Occipital lobe (tissue), 2 donors: ENCODE results near the gene GYPB. TPM values are rescaled to one million over a fixed set of nuclear protein-coding genes. Genes with fewer than 3 reads are reported as not detected.
"Not testable (repeated sequence)": the region's sequence is repeated elsewhere in the genome, so short reads cannot be mapped to it uniquely, and the experiment has no call there.

Experiments
- DNase-seq: peaks from one replicate; lab custom pipeline; 2025; lab: John Stamatoyannopoulos, UW
- total RNA-seq: library from RNA; depleted of rRNA; stranded (reverse); fragments of >200 nt; gene quantifications from one replicate; pipeline ENCODE4 v1.2.3, GENCODE V29; 2014

Gene GYPB
- 3.4 TPM for total RNA-seq

DNA sequence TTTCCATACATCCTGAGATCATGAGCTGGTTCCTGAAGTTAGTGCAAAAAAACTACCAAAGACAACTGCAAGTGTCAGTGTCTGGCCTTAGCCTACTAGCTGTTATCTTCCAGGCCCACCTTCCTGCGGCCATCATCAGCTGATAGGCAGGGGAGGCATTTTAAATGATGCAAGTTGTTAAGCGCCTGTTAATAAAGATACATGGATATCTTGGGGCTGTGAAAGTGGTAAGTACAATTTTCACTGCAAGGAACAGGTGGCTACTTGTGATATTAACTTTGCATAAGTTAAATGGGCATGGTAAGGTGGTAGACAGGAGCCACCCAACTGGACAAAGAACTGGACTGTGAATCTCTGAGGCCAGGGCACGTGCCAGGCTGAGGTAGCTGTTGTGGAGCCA lies at the start of gene GYPB:
GYPB (minus strand) TSS at position 104 of the 400 bp plus-strand sequence; CDS start at position 11, 93 bp downstream.
- not testable (repeated sequence) for DNase-seq

DNA sequence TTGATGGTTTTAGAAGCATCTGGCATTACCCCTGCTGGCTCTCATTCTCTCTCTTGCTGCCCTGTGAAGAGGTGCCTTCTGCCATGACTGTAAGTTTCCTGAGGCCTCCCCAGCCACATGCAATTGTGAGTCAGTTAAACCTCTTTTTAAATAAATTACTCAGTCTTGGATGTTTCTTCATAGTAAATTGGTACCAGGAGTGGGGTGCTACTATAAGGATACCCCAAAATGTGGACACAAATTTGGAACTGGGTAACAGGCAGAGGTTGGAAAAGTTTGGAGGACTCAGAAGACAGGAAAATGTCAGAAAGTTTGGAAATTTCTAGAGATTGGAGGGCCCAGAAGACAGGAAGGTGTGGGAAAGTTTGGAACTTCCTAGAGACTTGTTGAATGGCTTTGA lies 42.4 kb upstream of the GYPB start:
- not testable (repeated sequence) for DNase-seq

DNA sequence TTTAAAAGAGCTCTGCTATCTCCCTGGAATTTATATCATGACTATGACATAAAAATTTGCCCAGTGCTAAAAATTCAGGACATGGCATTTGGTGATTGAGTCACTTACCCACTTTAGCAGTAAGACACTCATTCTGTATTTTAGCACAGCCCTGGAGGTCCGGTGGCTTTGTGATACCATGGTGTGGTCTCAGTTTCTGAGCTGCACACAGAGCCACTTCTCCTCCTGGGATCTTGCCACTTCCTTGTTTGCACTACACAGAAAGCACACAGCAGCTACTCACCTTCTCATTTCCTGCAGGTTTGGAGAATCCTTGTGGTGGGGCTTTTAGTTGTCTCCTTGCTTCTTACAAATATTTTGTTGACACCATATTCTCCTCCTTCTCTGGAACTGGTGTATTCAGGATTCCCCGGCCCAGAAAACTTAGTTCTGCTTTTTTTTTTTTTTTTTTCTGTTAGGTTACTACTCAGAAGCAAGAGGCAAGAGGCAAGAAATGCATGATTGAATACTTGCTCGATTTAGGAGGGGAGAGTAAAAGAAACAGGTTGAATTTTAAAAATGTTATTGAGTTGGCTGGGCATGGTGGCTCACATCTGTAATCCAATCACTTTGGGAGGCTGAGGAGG lies 41.2 kb upstream of the GYPB start:
- not testable (repeated sequence) for DNase-seq

DNA sequence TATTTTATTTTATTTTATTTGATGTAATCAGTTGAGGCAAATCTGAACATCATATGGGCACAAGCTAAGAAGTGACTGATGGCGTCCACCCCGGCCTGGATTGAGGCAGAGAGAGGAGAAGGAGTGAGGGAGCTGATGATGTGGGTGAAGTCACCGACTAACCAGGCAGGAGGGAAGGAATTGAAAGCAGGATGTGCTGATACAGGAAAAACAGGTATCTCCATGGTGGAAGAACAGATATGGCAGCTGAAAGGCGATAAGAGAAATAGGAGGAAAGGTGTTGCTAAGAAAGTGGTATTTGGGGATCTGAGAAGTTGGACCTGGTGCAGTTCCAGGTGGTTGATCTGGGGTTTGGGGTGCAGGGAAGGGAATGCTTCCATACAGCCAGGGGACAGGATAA lies 37.6 kb upstream of the GYPB start:
- DNase-seq: no peak

DNA sequence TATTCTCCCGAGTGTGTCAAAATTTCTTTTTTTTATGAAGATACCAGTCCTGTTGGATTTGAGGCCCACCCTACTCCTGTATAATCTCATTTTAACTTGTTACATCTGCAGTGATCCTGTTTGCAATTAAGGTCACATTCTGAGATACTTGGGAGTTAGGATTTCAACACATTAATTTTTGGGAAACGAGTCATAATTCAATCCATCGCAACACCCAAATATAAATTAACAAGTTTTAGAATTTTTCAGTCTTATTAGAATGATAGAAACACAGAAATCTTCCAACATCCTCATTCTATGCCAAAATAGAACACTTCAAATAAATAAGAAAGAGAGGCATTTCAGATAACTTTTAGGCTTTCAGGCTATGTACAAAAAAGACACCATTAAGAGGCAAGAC lies 36.2 kb upstream of the GYPB start:
- not testable (repeated sequence) for DNase-seq

DNA sequence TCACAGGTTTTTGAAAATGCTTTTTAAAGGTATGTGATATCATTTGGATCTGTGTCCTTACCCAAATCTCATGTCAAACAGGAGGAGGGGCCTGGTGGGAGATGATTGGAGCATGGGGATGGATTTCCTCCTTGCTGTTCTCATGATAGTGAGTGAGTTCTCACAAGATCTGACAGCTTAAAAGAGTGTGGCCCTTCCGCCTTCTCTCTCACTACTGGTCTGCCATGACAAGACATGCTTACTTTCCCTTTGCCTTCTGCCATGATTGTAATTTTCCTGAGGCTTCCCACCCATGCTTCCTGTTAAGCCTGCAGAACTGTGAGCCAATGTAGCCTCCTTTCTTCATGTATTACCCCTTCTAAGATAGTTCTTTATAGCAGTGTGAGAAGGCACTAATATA lies 32.3 kb upstream of the GYPB start:
- not testable (repeated sequence) for DNase-seq

GRCh38 chr4:144050631-144051030 lies 31.5 kb upstream of the GYPB start:
- DNase-seq: not testable (repeated sequence)

DNA sequence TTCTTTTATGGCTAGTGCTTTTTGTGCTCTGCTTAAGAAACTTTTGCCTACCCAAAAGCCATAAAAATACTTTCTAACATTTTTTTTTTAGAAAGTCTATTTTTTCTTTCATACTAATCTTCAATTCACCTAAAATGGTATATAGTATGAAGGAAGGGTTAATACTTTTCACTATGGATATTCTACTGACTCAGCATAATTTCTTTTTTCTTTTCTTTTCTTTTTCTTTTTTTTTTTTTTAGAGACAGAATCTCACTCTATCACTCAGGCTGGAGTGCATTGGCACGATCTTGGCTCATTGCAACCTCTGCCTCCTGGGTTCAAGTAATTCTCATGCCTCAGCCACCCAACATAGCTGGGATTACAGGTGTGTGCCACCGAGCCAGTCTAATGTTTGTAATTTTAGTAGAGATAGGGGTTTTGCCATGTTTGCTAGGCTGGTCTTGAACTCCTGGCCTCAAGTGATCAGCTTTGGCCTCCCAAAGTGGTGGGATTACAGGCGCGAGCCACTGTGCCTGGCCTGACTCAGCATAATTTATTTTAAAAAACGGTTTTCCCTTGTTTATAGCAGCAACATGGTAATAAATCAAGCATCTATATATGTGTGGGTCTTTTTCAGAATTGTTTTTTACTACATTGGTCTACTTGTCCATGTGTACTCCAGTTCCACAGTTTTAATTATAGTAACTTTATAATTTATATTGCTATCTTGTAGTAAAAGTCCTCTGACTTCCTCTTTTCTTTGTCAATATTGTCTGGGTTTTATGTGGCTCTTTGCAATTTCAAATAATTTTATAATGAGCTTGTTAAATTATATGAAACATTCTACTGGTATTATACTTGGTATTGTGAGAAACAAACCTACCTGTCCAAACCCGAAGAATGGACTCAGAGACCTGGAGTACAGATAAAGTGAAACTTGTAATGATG lies 30.6 kb upstream of the GYPB start:
- DNase-seq: not testable (repeated sequence)

GRCh38 chr4:144044936-144045335 lies 25.8 kb upstream of the GYPB start:
- not testable (repeated sequence) for DNase-seq

- DNase-seq: not testable (repeated sequence)
These were observed 13.4 kb upstream of the GYPB start for GRCh38 chr4:144032580-144032979.

- DNase-seq: not testable (repeated sequence)
These were observed 12.7 kb upstream of the GYPB start for GRCh38 chr4:144031875-144032274.

DNA sequence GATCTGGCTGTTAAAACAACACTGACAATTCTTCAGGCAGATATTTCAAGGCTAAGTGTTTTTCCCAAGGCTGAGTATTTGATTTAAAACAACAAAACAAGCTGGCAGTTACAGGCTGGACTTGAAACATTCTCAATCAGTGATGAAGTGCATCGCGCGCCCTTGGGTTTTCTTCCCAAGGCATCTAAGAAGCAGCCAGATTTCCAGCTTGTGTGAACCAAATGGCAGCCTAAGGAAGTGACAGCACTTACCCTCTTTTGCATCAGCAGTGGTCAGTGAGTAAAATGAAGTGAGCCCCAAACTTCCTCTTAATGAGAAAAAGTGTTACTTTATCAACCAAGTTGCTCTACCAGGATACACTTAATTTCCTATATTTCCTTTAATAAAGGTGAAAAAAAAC lies 12.2 kb upstream of the GYPB start:
- DNase-seq: not testable (repeated sequence)

DNA sequence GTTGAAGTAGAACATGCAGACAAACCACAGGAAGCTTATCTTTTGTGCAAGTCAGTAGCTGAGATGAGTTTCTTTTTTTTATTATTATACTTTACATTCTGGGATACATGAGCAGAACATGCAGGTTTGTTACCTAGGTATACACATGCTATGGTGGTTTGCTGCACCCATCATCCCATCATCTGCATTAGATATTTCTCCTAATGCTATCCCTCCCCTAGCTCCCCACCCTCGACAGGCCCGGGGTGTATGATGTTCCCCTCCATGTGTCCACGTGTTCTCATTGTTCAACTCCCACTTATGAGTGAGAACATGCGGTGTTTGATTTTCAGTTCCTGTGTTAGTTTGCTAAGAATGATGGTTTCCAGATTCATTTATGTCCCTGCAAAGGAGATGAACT lies 11.5 kb upstream of the GYPB start:
- DNase-seq: not testable (repeated sequence)

DNA sequence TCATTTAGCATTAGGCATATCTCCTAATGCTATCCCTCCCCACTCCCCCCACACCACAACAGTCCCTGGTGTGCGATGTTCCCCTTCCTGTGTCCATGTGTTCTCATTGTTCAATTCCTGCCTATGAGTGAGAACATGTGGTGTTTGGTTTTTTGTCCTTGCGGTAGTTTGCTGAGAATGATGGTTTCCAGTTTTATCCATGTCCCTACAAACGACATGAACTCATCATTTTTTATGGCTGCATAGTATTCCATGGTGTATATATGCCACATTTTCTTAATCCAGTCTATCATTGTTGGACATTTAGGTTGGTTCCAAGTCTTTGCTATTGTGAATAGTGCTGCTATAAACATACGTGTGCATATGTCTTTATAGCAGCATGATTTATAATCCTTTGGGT lies 7.5 kb upstream of the GYPB start:
- not testable (repeated sequence) for DNase-seq

DNA sequence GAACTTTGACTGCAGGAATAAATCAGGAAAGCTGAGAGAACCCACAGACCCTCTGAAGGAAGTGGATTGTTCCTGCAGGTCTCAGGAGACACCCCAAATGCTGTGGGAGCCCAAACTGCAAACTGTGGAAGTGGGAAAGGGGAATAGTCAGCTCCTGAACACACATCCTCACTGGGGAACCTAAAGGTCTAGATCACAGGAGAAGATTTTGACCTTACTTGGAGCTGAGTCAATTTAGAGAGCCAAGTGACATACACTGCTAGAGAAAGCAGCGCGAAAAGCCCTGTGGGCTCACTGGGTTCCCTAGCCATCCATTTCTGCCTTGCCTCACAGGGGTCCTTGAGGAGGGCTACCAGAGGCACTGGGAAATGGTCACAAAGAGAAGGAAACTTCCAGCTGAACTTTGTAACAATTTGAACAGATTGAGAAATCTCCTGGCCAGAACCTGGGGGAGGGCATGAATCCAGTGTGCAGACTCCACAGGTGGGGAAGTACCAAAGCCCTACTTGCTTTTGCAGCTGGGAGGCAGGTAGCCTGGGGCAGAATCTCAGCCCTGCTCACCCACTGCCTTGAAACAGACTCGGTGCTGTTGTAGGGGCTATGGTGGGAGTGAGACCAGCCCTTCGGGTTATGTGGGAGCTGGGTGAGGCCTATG lies 5.3 kb upstream of the GYPB start:
- DNase-seq: not testable (repeated sequence)

DNA sequence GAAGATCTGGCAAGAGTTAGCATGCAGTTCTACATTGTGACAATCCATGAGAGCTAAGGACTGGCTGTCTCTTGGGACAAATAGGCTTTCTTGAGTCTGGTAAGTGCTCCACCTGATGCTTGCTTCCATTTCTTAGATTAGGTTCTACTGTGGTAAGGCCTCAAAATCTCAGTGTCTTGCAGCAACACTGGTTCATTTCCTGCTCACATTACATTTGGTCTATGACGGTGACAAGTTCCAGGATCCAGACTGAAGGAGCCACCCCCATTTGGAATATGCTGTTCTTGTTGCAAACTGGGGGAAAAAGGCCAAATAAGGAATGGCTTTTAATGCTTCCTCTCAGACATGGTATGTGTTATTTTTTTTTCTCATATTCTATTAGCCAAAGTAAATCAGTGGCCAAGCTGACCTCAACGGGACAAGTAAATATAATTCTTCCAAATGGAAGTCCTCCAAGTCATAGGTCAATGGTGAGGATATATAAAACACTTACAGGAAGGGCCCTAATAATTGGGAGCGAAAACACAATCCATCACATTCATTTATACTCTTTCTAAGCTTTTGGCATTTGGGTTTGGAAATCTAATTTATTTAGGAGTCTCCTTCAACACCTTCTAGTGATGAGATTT lies 3.7 kb upstream of the GYPB start:
- DNase-seq: not testable (repeated sequence)

GRCh38 chr4:144021336-144021990 lies 2.3 kb upstream of the GYPB start:
- not testable (repeated sequence) for DNase-seq

GRCh38 chr4:144018223-144019000 lies 768 bp downstream of the GYPB start:
- not testable (repeated sequence) for DNase-seq

DNA sequence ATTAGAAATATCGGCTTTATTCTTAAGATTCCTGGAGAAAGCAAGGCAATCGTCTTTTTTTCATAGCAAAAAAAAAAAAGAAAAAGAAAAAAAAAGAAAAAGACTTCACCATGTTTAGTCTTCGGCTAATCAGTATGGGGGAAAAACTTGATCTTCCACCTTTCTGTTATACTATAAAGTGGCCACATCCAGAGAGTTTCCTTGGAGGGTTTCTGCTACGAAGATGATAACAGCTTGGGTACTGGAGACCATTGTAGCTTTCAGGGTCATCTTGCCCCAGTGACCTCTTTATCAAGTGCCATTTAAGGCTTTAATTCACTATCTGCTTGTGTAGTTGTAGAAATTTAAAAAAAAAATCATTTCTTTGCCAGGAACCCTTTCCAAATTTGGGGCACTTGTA lies 1.9 kb downstream of the GYPB start:
- not testable (repeated sequence) for DNase-seq

DNA sequence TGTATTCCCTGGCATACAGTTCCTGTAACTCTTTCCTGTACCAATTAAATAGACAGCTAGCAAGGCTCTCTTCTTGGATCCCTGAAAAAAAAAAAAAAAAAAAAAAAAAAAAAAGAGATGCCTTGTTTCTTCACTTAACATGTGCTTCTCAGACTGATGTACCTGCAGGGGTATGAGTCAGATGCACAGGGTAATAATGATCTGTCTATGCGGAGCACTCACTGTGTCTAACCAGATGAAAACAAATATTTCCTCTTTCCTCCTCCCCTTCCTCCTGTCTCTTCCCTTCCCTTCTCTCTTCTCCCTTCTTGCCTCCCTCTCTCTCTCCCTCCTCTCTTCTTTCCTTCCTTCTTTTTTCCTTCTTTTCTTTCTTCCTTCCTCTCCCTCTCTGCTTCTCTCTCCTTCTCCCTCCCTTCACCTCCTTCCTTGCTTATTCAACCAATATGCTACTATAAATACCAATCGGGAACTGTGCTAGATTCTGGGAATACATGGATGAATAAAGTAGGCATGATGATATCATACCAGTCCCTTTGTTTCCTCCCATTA lies 3.0 kb downstream of the GYPB start:
- DNase-seq: not testable (repeated sequence)
